Measurements from ENCODE around the gene RAMP3. TPM values are rescaled to one million over a fixed set of nuclear protein-coding genes. Genes with fewer than 3 reads are reported as not detected.

Gene RAMP3
- total RNA-seq, 1 donor from 2014 or later: 49.2 TPM

- DNase-seq (ENCODE audit: low spot score): peak; percentile 85
Observed at GRCh38 chr7:45178241-45179225, 20.9 kb downstream of the RAMP3 start.

GRCh38 chr7:45179666-45180065 is 22.1 kb downstream of the RAMP3 start:
- DNase-seq (ENCODE audit: low spot score): no peak

- peak; percentile 64 for DNase-seq (ENCODE audit: low spot score)
Observed at GRCh38 chr7:45180084-45180986, 22.7 kb downstream of the RAMP3 start.

- peak; percentile 62 for DNase-seq (ENCODE audit: low spot score)
Observed at GRCh38 chr7:45181286-45181960, 23.8 kb downstream of the RAMP3 start.

GRCh38 chr7:45181991-45182855 is 24.6 kb downstream of the RAMP3 start:
- peak; percentile 73 for DNase-seq (ENCODE audit: low spot score)

- peak; percentile 71 for DNase-seq (ENCODE audit: low spot score)
Observed at GRCh38 chr7:45182856-45183710, 25.5 kb downstream of the RAMP3 start.

- peak; percentile 64 for DNase-seq (ENCODE audit: low spot score)
Observed at GRCh38 chr7:45183711-45184210, 26.2 kb downstream of the RAMP3 start.

GRCh38 chr7:45184326-45185027 is 26.9 kb downstream of the RAMP3 start:
- peak; percentile 67 for DNase-seq (ENCODE audit: low spot score)

GRCh38 chr7:45185028-45185863 is 27.7 kb downstream of the RAMP3 start:
- DNase-seq (ENCODE audit: low spot score): peak; percentile 73

- no peak for DNase-seq (ENCODE audit: low spot score)
Observed at GRCh38 chr7:45185864-45186250, 28.3 kb downstream of the RAMP3 start.

GRCh38 chr7:45186261-45186813 is 28.7 kb downstream of the RAMP3 start:
- DNase-seq (ENCODE audit: low spot score): no peak

GRCh38 chr7:45187089-45187945 is 29.7 kb downstream of the RAMP3 start:
- DNase-seq (ENCODE audit: low spot score): peak; percentile 53

GRCh38 chr7:45187946-45188411 is 30.4 kb downstream of the RAMP3 start:
- DNase-seq (ENCODE audit: low spot score): no peak

- no peak for DNase-seq (ENCODE audit: low spot score)
Observed at GRCh38 chr7:45188736-45189135, 31.1 kb downstream of the RAMP3 start.

GRCh38 chr7:45189151-45189970 is 31.8 kb downstream of the RAMP3 start:
- no peak for DNase-seq (ENCODE audit: low spot score)

All from mesenteric fat pad (tissue), 1 donor.